GM12891 (cell line): ENCODE data around the gene CD2.

Experiments used
- PAX5 ChIP-seq: IDR thresholded peaks from 2 replicates; pipeline ENCODE4 v1.6.1; 2011; ENCODE audit warnings: low read length, moderate library complexity, mild to moderate bottlenecking; ENCODE audit not compliant: insufficient read depth, severe bottlenecking
- POLR2A ChIP-seq: IDR thresholded peaks from 2 replicates; pipeline ENCODE4 v1.6.1; 2011; ENCODE audit warnings: low read depth, low read length, control low read depth
- POLR2AphosphoS5 ChIP-seq: IDR thresholded peaks from 2 replicates; pipeline ENCODE4 v1.6.1; 2011; ENCODE audit warnings: low read depth, low read length, control low read depth
- POU2F2 ChIP-seq: IDR thresholded peaks from 2 replicates; pipeline ENCODE4 v1.6.1; 2011; ENCODE audit warnings: low read depth, mild to moderate bottlenecking, control low read depth, low read length, moderate library complexity
- SPI1 ChIP-seq: IDR thresholded peaks from 2 replicates; pipeline ENCODE4 v1.6.1; 2011; ENCODE audit warnings: low read depth, low read length, control low read depth
- TAF1 ChIP-seq: IDR thresholded peaks from 2 replicates; pipeline ENCODE4 v1.6.1; 2011; ENCODE audit warnings: low read depth, low read length, control low read depth

GRCh38 chr1:116817582-116818064, 63.4 kb downstream of the CD2 start:
- TF ChIP-seq POLR2AphosphoS5 (no peak), POLR2A (no peak), TAF1 (no peak), SPI1 (no peak), PAX5 (no peak), POU2F2 (no peak)
